Dermis blood vessel endothelial cell (primary cell): ENCODE results near the gene PATE2. TPM values are rescaled to one million over a fixed set of nuclear protein-coding genes. Genes with fewer than 3 reads are reported as not detected.

Experiments
- total RNA-seq: library from RNA; depleted of rRNA; stranded (reverse); fragments of >200 nt; gene quantifications from 2 replicates; pipeline ENCODE4 v1.2.3, GENCODE V29; 2014

Gene PATE2
- total RNA-seq, 1 donor from 2014 or later = not detected

Other genes with a start within 250 kb of the PATE2 start
- 122 and 152 TPM in 2 replicates for gene EI24, start 209.4 kb downstream of the PATE2 start, total RNA-seq
- gene STT3A, start 186.0 kb downstream of the PATE2 start, total RNA-seq = 158 and 204 TPM in 2 replicates
- 20.1 and 45.7 TPM in 2 replicates for gene CHEK1, start 153.7 kb downstream of the PATE2 start, total RNA-seq
- not detected in 2 replicates for gene ACRV1, start 98.0 kb downstream of the PATE2 start, total RNA-seq
- gene PATE1, start 32.5 kb downstream of the PATE2 start, total RNA-seq = not detected in 2 replicates
- gene PATE3, start 9.3 kb upstream of the PATE2 start, total RNA-seq = not detected in 2 replicates
- gene PATE4, start 54.5 kb upstream of the PATE2 start, total RNA-seq = not detected in 2 replicates
- 9.0 and 10.6 TPM in 2 replicates for gene HYLS1, start 108.8 kb upstream of the PATE2 start, total RNA-seq
- 13.4 and 19.7 TPM in 2 replicates for gene PUS3, start 124.4 kb upstream of the PATE2 start, total RNA-seq
- gene DDX25, start 125.7 kb upstream of the PATE2 start, total RNA-seq = 0.05 TPM in 1 of 2 replicates, not detected in the other
- not detected in 2 replicates for gene VSIG10L2, start 167.2 kb upstream of the PATE2 start, total RNA-seq